ENCODE data around the gene FANCE. TPM values are rescaled to one million over a fixed set of nuclear protein-coding genes. Genes with fewer than 3 reads are reported as not detected.

Gene FANCE
- 1 to 10 TPM; 4.9 to 9.2 TPM for total RNA-seq

DNA sequence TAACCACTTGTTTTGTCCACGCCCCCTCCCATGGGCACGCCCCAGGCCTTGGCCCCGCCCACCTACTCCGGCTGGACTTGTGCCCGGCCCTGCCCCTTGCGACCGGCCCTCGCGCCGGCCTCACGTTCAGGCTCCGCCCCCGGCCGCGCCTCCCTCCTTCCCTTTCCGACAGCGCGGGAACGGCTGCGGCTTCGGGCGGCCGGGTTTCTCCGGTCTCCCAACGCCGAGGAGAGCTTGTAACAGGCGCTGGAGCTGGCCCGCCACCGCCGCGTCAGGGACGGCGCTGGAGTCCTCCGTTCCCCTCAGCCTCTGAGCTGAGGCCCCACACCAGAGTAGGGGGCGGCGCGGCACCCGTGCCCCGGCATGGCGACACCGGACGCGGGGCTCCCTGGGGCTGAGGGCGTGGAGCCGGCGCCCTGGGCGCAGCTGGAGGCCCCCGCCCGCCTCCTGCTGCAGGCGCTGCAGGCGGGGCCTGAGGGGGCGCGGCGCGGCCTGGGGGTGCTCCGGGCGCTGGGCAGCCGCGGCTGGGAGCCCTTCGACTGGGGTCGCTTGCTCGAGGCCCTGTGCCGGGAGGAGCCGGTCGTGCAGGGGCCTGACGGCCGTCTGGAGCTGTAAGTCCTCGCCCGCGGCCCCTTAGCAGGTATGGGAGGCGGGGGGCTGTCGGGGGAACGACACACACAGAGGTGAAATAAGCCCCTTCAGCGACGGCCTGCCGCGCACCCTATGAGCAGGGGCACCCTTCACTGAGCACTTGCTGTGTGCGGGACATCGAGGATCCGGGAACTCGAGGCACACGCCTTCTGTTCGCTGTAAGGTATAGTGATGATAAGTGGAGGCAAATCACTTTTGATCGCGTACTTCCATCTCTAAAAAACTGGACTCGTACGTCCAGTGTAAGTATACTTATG lies at the start of gene FANCE:
TSS of gene FANCE (plus strand) at position 156 of the 908 bp plus-strand sequence. CDS start at position 364, 208 bp downstream.
- Histone ChIP-seq H3K36me3 (replicated peaks in 1 of 2; ENCODE audit: insufficient read depth in 1 of 2, low read depth in 2 of 2) (no peaks in the 10 kb centered on the region), H3K27me3 (no peaks in the 10 kb centered on the region), H3K4me1 (peaks cover 23% of the 10 kb centered on the region), H3K9me3 (no peaks in the 10 kb centered on the region), H3K4me3 (peak within 1 kb of the TSS in 1 of 2 donors; percentile 30), H3K27ac (peak within 1 kb of the TSS in 3 of 4 donors; percentile 41 to 60 (median 56))
- TF ChIP-seq POLR2A (IDR thresholded peaks at IDR 0.05) (peak in 1 of 3 donors; percentile 14), CTCF (IDR thresholded peaks at IDR 0.05) (no peak)
- whole genome bisulfite sequencing, 2 donors, result 1 to 13% methylated on average over 4 to 87 of the region's 87 CpGs
- intact Hi-C loops (cut with DNase I), result loop anchor here (5.0 kb wide), 1 partner anchor 155 kb away; the partner anchor contains the start of gene DEF6
- ATAC-seq (peak; percentile 98), DNase-seq (peak; percentile 93 to 97 (median 96))

DNA sequence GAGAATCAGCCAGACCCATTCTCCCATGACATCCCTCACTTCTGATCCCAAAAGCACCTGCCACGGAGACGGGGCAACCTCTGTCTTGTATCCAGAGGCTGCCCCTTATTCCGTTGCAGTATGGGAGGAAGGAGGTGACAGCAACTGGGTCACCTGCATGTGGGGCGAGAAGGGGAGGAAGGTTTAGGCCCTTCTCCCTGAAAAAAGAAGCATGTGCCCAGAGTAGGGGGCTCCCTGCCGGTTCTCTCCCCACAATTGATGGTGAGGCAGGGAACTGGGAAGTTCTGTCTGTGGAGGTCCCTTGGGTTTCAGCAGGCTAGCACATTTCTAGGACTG lies 49.3 kb upstream of the FANCE start:
- no peaks in the 10 kb centered on the region for H3K36me3 ChIP-seq (replicated peaks in 1 of 2; ENCODE audit: insufficient read depth in 1 of 2, low read depth in 2 of 2)
- H3K4me3 ChIP-seq, result no peak overlapping the region
- intact Hi-C loops (cut with DNase I), result no loop called here
- no peaks in the 10 kb centered on the region for H3K9me3 ChIP-seq
- WGBS, 2 donors, result 46 to 61% methylated on average over 3 to 5 of the region's 5 CpGs
- no peaks in the 10 kb centered on the region for H3K27me3 ChIP-seq
- TF ChIP-seq POLR2A (IDR thresholded peaks at IDR 0.05), result no peak
- no peak for TF ChIP-seq CTCF (IDR thresholded peaks at IDR 0.05)
- peak overlapping the region in 3 of 4 donors; percentile 28 to 56 (median 55) for H3K27ac ChIP-seq
- H3K4me1 ChIP-seq, result peaks cover 38% of the 10 kb centered on the region
- ATAC-seq, result no peak
- no peak for DNase-seq

DNA sequence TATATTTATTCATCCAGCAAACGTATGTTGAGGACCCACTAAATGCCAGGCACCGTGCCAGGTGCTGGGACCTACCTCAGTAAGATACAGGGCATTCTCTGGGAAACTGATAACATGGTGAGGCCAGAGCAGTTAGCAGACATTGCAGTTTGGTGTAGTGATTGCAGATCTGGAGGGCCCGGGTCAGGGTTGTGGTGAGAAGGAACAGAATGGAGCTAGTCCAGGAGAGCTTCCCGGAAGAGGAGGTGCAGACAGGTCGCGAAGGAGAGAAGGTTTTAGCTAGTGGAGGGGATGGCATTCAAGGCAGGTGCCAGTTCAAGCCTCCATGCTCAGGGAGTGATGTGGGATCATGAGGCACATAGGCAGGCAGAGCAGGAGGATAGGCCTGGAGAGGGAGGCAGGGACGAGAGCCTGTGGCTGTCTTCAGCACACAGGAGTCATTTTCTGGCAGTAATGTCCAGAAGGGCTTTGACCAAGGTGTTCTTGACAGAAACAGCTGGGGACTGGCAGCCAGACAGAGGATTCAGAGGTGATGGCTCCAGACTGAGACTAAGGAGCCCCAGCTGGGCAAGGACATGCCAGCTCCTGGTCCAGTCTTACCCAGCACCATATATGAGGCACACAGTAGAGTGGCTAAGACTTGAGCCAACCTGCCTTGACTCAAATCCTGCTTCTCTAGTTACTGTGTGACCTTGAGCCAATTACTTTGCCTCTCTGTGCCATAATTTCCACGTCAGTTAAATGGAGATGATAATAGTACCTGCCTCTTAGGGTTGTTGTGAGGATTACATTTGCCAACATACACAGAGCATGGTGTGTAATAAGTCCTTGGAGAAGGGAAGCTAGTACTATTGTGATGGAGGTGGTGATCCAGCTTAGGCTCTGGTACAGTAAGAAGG lies 48.3 kb upstream of the FANCE start:
- no peaks in the 10 kb centered on the region for H3K27me3 ChIP-seq
- H3K27ac ChIP-seq, result no peak overlapping the region
- H3K4me1 ChIP-seq, result peaks cover 38% of the 10 kb centered on the region
- ATAC-seq (no peak), DNase-seq (no peak)
- TF ChIP-seq CTCF (IDR thresholded peaks at IDR 0.05), result no peak
- no peaks in the 10 kb centered on the region for H3K36me3 ChIP-seq (replicated peaks in 1 of 2; ENCODE audit: insufficient read depth in 1 of 2, low read depth in 2 of 2)
- WGBS, 2 donors, result 88 to 89% methylated on average over 7 to 8 of the region's 8 CpGs
- H3K4me3 ChIP-seq, result no peak overlapping the region
- intact Hi-C loops (cut with DNase I), result no loop called here
- H3K9me3 ChIP-seq, result no peaks in the 10 kb centered on the region

DNA sequence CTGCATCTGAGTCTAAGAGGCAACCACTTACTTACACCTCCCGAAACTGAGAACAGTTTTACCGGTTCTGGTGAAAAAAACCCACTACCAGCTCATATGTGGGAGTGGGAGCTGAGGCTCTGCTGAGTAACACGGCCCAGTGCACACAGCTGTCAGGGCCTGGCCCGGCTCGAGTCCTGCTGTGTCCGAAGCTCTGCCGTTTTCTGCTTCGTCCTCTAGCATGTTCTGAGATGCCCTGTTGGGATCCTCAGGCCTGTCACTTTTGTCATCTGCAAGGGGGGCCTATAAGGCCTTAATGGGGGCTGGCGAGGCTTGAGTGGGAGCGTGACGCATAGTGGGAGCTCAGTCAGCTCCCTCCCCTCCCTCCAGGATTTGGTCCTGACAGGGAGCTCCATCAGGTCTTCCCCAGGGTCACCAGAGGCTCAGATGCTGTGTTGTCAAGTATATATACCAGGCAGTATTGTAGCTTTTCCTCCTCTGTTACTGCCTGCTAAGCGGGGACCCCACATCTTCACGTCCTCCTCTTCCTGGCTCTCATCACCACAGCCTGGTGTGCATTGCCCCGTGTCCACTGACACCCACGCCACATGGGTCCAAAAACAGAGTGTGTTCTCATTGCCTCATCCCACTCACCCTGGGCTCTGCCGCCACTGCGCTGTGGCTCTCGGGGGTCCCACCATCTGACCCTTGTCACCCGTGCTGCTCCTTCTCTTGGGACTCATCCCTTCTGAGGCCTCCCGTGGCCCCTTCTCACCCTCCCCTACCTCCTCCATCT lies 45.2 kb upstream of the FANCE start:
- H3K27ac ChIP-seq, result no peak overlapping the region
- WGBS, 2 donors, result 87 to 95% methylated on average over 19 of the region's 20 CpGs
- no peak overlapping the region for H3K4me3 ChIP-seq
- H3K27me3 ChIP-seq, result no peaks in the 10 kb centered on the region
- no peaks in the 10 kb centered on the region for H3K36me3 ChIP-seq (replicated peaks in 1 of 2; ENCODE audit: insufficient read depth in 1 of 2, low read depth in 2 of 2)
- DNase-seq (no peak), ATAC-seq (no peak)
- peaks cover 21% of the 10 kb centered on the region for H3K4me1 ChIP-seq
- no peak for TF ChIP-seq CTCF (IDR thresholded peaks at IDR 0.05)
- no peak for TF ChIP-seq POLR2A (IDR thresholded peaks at IDR 0.05)
- no peaks in the 10 kb centered on the region for H3K9me3 ChIP-seq
- intact Hi-C loops (cut with DNase I), result no loop called here

All from body of pancreas (tissue), 4 donors.